ENCODE measurements around the gene NLE1. TPM values are rescaled to one million over a fixed set of nuclear protein-coding genes. Genes with fewer than 3 reads are reported as not detected.

NLE1 gene
- polyA plus RNA-seq, 1 of the 3 experiments (the other 2 are of a cell fraction), result 22.1 TPM

GRCh38 chr17:35176897-35177296, 34.8 kb upstream of the NLE1 start:
- no peaks in the 10 kb centered on the region for H3K79me2 ChIP-seq (ENCODE audit: insufficient read depth)
- CTCF ChIA-PET, result no interaction called here

GRCh38 chr17:35175638-35176415, 33.7 kb upstream of the NLE1 start:
- Histone ChIP-seq H3K27ac (ENCODE audit: low read depth in 2 of 2, low read length in 1 of 2) (no peak overlapping the region), H3F3A (replicated peaks; ENCODE audit: insufficient read depth) (no peaks in the 10 kb centered on the region), H3K9ac (no peak overlapping the region), H3K9me2 (no peaks in the 10 kb centered on the region), H2AFZ (ENCODE audit: low read depth) (no peak overlapping the region), H3K4me3 (ENCODE audit: low read depth in 2 of 2, low read length in 1 of 2) (no peak overlapping the region), H3K36me3 (replicated peaks in 1 of 2; ENCODE audit: control insufficient read depth in 1 of 2, insufficient read depth in 2 of 2, low read length in 1 of 2) (no peaks in the 10 kb centered on the region), H4K20me1 (ENCODE audit: insufficient read depth) (no peaks in the 10 kb centered on the region), H3K4me2 (no peak overlapping the region), H3K79me2 (ENCODE audit: insufficient read depth) (no peaks in the 10 kb centered on the region), H3K4me1 (ENCODE audit: control insufficient read depth in 1 of 2, insufficient read depth in 2 of 2, low read depth in 1 of 2, low read length in 1 of 2) (no peaks in the 10 kb centered on the region), H3K9me3 (no peaks in the 10 kb centered on the region), H3K27me3 (ENCODE audit: insufficient read depth) (peaks cover 38% of the 10 kb centered on the region; the same call in 1 of the 2 replicates)
- WGBS (ENCODE audit: low lambda C conversion rate), result 18% methylated on average over 9 of the region's 9 CpGs
- no peak for DNase-seq
- CTCF ChIA-PET, result no interaction called here
- POLR2A ChIA-PET, result no interaction called here
- TF ChIP-seq FOSL2 (IDR thresholded peaks at IDR 0.05; ENCODE audit: borderline replicate concordance, low read depth), result no peak

More at GRCh38 chr17:35176897-35177296, 34.8 kb upstream of the NLE1 start:
- Histone ChIP-seq H3K36me3 (replicated peaks in 1 of 2; ENCODE audit: control insufficient read depth in 1 of 2, insufficient read depth in 2 of 2, low read length in 1 of 2) (no peaks in the 10 kb centered on the region), H3K4me1 (ENCODE audit: control insufficient read depth in 1 of 2, insufficient read depth in 2 of 2, low read depth in 1 of 2, low read length in 1 of 2) (no peaks in the 10 kb centered on the region), H3K9me3 (no peaks in the 10 kb centered on the region), H3K4me3 (ENCODE audit: low read depth in 2 of 2, low read length in 1 of 2) (no peak overlapping the region), H4K20me1 (ENCODE audit: insufficient read depth) (no peaks in the 10 kb centered on the region), H3K27ac (ENCODE audit: low read depth in 2 of 2, low read length in 1 of 2) (no peak overlapping the region), H3K27me3 (ENCODE audit: insufficient read depth) (peaks cover 38% of the 10 kb centered on the region; the same call in 1 of the 2 replicates), H3K9me2 (no peaks in the 10 kb centered on the region), H3K9ac (no peak overlapping the region), H3K4me2 (no peak overlapping the region), H2AFZ (ENCODE audit: low read depth) (no peak overlapping the region), H3F3A (replicated peaks; ENCODE audit: insufficient read depth) (no peaks in the 10 kb centered on the region)
- 8% methylated on average over 7 of the region's 8 CpGs for WGBS (ENCODE audit: low lambda C conversion rate)
- POLR2A ChIA-PET, result no interaction called here
- DNase-seq, result no peak
- no peak for TF ChIP-seq NRF1 (IDR thresholded peaks at IDR 0.05; ENCODE audit: low read depth, low read length)
- no peak for TF ChIP-seq REST (IDR thresholded peaks at IDR 0.05; ENCODE audit: low read depth, low read length)
- TF ChIP-seq SIN3A (IDR thresholded peaks at IDR 0.05; ENCODE audit: borderline replicate concordance, low read depth, low read length), result no peak
- TF ChIP-seq RFX5 (IDR thresholded peaks at IDR 0.05; ENCODE audit: low read length), result no peak
- no peak for TF ChIP-seq SMC3 (IDR thresholded peaks at IDR 0.05; ENCODE audit: low read depth, low read length)
- no peak for TF ChIP-seq YY1 (IDR thresholded peaks at IDR 0.05; ENCODE audit: low read depth)
- no peak for TF ChIP-seq NFIC (IDR thresholded peaks at IDR 0.05; ENCODE audit: borderline replicate concordance)
- TF ChIP-seq FOSL2 (IDR thresholded peaks at IDR 0.05; ENCODE audit: borderline replicate concordance, low read depth), result no peak
- no peak for TF ChIP-seq CHD2 (IDR thresholded peaks at IDR 0.05; ENCODE audit: low read length, partially characterized antibody)
- TF ChIP-seq, protein P1, sequence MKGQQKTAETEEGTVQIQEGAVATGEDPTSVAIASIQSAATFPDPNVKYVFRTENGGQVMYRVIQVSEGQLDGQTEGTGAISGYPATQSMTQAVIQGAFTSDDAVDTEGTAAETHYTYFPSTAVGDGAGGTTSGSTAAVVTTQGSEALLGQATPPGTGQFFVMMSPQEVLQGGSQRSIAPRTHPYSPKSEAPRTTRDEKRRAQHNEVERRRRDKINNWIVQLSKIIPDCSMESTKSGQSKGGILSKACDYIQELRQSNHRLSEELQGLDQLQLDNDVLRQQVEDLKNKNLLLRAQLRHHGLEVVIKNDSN (IDR thresholded peaks at IDR 0.05; ENCODE audit: borderline replicate concordance, low read depth), result no peak

Measured in SK-N-SH (cell line).